OCI-LY1 (cell line): ENCODE data around the gene BAG2.

Experiments used
- EZH2 ChIP-seq: fragments of 200-600 bp; sonication (generic), shearing (Covaris generic); IDR thresholded peaks from 2 replicates; pipeline ENCODE4 v1.8.0; 2017; ENCODE audit warnings: borderline replicate concordance, mixed run types, mild to moderate bottlenecking, antibody characterized with exemption, low read length, moderate library complexity, mixed read lengths
- TF ChIP-seq, protein P1 (sequence below): fragments of 200-600 bp; sonication (generic), shearing (Covaris generic); IDR thresholded peaks from 2 replicates; pipeline ENCODE4 v1.5.1; 2017; ENCODE audit warnings: mild to moderate bottlenecking, antibody characterized with exemption, low read length, moderate library complexity, mixed read lengths

GRCh38 chr6:57224769-57225515 is 52.8 kb downstream of the BAG2 start:
- no peak for TF ChIP-seq EZH2
- TF ChIP-seq, protein P1, sequence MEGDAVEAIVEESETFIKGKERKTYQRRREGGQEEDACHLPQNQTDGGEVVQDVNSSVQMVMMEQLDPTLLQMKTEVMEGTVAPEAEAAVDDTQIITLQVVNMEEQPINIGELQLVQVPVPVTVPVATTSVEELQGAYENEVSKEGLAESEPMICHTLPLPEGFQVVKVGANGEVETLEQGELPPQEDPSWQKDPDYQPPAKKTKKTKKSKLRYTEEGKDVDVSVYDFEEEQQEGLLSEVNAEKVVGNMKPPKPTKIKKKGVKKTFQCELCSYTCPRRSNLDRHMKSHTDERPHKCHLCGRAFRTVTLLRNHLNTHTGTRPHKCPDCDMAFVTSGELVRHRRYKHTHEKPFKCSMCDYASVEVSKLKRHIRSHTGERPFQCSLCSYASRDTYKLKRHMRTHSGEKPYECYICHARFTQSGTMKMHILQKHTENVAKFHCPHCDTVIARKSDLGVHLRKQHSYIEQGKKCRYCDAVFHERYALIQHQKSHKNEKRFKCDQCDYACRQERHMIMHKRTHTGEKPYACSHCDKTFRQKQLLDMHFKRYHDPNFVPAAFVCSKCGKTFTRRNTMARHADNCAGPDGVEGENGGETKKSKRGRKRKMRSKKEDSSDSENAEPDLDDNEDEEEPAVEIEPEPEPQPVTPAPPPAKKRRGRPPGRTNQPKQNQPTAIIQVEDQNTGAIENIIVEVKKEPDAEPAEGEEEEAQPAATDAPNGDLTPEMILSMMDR, result no peak
